Left hindlimb (tissue), 1 donor: Measurements from ENCODE around the gene SLC10A3.

Source experiments
- DNase-seq: peaks from one replicate; pipeline ENCODE4 v3.0.0-alpha.2; 2018

The SLC10A3 gene

DNA sequence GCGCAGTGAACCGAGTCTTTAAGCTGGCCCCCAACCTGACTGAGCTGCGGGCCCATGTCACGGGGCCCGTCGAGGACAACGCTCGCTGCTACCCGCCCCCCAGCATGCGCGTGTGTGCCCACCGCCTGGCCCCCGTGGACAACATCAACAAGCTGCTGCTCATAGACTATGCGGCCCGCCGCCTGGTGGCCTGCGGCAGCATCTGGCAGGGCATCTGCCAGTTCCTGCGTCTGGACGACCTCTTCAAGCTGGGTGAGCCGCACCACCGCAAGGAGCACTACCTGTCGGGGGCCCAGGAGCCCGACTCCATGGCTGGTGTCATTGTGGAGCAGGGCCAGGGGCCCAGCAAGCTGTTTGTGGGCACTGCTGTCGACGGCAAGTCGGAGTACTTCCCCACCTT lies 30.1 kb downstream of the SLC10A3 start:
- no peak for DNase-seq

DNA sequence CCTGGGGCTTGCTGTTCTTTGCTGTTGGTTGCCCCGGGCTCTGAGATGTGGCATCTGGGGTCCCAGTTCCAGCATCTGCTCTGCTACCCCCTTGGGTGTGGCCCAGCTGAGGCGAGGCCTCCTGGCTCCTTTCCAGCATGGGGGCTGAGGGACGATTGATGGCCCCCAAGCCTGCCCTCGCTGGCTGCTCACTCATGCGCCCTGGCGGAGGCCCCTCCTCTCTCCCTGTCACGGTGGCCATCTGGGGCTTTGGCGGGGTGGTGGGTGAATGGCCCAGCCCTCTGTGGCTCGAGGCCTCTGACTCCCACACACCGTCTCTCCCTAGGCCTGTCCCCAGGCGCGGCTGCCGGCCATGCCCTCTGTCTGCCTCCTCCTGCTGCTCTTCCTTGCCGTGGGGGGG lies 30.6 kb downstream of the SLC10A3 start:
- DNase-seq: no peak

DNA sequence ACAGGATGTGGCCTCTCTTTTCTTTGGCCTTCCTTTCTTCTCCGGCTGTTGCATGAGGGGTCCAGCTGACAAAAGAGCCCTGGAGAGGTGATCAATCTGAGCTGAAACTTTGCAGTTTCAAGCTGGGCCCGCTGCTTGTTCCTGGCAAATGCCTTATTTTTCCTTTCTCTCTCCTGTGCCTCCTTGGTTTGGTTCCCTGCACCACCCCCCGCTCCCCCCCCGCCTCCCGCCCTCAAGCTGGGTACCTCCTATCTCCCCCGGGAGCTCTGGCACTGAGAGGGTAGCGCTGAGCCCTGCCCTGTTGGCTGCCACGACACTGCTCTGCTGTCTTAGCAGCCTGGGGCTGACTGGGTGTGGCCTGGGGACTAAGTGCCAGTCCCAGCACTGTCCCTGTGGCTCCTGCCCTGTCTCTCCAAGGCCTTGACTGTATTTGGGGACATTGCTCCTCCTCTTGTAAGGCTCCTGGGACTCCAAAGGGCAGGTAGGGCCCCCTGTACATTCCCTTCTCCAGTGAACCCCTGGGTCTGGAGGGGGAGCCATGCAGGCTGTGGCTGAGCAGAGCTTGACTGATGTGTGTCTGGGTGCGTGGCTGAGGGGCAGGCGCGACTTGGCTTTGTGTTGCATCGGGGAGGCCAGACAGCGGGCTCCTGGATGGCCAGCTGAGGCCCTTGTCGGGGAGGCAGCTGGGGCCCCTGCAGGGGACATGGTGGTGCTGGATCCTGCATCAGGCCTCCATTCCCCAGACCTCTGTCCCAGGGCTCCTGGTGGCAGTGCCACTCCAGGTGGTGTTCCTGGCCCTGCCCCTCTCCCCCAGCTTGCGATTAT lies 31.3 kb downstream of the SLC10A3 start:
- DNase-seq: no peak

DNA sequence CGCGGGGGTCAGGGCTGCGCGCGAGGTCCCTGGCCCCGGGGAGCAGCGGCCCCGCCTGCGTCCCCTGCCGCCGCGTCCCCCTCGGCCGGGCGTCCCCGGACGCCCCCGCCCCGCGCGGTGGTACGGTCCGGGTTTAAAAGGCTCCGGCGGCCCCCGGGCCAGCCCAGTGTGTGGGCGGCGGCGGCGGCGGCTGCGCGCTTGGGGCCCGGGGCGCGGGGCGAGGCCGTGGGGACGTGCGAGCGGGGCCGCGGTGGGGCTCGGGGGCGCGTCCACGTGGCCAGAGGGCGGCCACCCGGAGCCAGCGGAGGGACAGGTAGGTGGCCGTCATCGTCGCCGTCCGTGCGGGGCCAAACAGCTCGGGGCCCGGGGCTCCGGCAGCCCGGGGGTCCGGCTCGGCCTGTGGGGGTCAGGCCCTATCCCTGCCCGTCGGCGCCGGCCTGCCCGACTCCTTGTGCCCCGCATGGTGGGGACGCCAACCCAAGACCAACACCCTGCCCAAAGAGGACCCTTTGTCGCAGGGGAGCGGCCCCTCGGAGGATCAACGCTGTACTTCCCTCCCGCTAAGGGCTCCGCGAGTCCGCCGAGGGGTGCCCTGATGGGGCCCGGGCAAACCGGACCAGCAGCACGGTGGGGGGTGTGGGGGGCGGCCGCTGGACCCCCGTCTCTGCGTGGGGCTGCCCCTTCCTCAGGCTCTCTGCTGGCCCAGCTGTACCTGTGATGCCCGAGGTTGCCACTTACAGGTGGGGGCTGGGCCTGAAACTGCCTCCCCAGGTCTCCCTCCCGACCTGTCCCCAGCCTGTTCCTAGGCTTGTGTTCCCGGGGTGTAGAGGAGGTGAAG lies 32.1 kb downstream of the SLC10A3 start, which contains the start of gene PLXNA3:
TSS of gene PLXNA3 (plus strand) at position 166 of the 838 bp plus-strand sequence. CDS start 1,903 bp downstream, outside the sequence.
- DNase-seq: no peak

DNA sequence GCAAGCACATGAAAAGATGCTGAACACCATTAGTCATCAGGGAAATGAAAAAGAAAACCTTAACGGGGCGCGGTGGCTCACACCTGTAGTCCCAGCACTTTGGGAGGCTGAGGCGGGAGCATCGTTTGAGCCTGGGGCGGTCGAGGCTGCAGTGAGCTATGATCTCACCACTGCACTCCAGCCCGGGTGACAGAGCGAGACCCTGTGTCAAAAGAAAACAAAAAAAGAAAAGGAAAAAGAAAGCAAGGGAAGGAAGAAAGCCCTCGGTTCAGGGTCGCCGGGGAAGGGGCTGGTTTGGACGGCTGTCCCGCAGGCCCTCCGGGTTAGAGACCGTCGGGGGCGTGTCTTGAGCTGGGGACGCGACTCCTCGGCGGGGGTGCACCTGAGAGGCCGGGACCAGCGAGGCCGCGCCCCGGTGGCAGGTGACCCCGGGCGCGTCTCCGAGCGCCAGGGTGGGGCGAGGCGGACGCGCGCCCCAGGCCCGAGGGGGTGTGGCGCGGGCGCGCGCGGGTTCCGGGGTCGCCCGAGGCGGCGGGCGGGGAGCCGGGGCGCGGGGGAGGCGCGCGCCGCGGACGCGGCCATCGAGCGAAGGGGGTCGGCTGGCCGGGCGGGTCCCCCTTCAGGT lies 32.8 kb downstream of the SLC10A3 start:
- DNase-seq: no peak

DNA sequence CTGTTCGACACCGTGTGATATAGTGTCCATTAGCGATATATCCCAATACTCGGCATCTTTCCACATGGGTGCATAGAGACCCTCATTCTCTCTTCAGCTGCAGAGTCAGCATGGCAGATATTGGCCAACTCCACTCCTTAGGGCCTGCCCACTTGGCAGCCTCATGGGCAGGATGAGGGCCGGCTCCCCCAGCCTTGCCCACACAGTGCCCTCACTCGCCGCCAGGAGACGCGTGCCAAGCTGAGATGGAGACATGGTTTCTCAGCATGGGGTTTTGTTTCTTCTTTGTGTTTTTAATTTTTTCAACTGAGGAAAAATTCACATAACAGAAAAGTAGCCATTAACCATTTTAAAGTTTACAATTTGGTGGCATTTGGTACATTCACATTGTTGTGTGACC lies 37.6 kb downstream of the SLC10A3 start:
- no peak for DNase-seq

DNA sequence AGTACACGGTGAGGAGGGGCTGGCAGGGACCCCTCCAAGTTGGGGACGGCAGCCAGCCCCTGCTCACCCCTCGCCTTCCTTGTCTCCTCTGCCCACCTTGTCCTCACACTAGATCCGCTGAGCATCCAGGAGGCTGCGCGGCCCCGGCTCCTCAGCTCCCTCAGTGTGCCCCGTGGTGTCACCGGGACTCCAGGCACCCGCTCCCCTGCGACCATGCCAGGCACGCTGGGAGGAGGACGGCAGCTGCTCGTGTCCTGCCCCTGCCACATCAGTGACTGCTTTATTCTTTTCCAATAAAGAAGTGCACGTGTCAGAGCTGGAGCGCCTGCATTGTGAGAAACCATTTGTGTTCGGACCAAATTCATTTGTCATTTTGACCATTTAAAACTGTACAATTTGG lies 40.1 kb downstream of the SLC10A3 start:
- DNase-seq: no peak

DNA sequence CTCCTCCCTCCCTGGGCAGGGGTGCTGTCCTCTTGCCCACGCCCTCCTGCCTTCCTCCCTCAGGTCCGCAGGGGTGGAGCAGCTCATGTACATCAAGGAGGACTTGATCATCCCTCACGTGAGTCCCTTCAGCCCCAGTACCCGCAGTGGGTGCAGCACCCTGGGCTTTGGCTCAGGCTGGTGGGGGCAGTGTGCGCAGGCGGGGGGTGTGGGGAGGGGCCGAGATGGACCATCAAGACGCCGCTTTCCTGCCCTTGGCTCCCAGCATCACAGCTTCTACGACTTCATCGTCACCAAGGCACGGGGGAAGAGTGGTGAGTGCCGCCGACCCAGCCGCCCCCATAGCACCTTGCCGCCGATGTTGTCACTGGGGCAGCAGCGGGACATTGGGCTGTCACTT lies 40.8 kb downstream of the SLC10A3 start:
- DNase-seq: no peak

DNA sequence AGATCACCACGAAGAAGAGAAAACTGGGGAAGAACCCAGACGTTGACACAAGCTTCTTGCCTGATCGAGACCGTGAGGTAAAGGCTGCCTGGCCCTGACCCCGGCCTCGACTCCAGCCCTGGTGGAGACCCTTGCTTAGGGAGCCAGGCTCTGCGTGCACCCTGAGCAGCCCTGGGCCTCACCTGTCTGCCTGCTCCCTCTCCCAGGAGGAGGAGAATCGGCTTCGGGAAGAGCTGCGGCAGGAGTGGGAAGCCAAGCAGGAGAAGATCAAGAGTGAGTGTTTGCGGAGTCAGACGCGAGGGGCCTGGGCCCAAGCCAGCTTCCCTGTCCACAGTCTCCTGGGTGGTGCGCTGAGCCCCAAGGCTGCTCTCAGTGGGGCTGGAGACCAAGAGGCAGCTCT lies 41.9 kb downstream of the SLC10A3 start:
- no peak for DNase-seq

DNA sequence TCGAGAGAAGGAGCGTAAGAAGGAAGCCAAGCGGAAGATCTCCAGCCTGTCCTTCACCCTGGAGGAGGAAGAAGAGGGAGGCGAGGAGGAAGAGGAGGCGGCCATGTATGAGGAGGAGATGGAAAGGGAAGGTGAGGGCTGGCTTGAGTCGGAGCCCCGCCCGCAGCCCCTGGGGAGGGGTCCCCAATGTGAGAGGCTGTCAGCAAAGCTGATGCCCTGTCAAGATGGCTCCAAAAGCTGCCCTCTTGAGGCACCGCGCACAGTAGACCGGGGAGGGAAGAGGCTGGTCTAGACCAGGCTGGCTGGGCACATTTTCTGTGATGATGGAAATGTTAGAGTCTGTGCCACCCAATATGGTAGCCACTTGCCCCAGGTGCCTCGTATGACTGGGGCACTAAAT lies 44.0 kb downstream of the SLC10A3 start:
- no peak for DNase-seq

DNA sequence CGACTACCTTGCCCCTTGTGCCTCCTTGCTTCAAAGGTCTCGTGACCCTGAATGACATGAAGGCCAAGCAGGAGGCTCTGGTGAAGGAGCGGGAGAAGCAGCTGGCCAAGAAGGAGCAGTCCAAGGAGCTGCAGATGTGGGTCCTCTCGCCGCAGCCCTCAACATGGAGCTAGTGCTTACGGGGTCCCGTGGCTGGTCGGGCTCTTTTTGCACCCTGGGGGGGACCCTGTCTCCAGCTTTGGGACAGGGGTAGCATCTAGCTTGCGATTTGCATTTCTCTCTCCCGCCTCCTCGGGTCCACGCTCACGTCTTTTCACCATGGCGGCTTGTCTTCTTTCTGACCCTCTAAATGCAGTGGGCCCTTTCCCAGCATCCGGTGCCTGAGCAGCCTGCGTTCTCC lies 44.7 kb downstream of the SLC10A3 start:
- no peak for DNase-seq

DNA sequence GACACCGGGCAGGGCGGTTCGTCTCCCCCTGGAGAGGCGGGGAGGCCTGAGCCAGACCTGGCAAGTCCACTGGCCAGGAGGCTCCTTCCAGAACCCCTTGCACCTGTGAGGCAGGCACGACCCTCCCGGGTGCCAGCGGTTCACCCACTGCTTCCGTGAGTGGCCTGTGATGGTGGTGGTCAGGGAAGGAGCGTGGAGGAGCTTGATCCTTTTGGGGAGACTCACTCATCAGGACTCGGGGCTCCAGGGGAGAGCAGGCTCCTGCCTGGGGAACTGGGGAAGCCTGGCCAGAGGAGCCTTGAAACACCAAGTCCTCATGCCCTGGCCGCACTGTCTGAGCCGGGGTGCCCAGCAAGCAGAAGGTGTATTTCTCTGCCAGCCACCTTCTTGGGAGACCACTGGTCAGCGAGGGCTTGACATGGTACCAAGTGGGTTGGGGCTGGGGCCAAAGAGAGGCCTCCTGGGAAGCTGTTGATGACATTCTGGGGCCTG lies 45.6 kb downstream of the SLC10A3 start:
- DNase-seq: no peak

DNA sequence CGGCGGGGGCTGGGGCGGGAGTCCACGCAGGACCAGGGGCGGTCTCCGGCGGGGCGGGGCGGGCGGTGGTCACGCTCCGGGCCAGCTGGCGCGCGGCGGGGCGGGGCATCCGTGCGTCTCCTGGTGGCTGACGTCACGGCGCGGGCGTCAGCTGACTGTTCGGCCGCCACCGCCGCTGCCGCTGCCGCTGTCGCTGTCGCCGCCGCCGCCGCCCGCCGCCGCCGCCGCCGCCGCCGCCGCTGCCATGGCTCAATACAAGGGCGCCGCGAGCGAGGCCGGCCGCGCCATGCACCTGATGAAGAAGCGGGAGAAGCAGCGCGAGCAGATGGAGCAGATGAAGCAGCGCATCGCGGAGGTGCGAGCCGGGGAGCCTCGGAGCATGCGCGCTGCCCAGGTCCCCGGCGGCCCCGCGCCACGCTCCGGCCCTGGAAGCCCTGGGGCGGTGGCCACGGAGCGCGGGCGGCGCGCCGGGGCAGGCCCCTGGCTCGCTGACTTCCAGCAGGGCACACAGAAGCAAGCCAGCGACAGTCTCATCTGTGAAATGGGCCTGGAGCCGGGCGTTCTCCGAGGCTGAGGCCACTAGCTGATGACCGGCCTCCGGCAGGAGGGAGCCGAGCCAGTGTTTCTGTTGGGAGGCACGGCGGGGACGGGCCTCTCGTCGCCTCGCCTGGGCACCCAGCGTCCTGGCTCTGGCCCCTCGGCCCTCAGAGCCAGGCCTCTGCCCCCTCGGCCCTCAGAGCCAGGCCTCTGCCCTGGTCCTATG lies 46.3 kb downstream of the SLC10A3 start, which contains the start of gene FAM50A:
TSS of gene FAM50A (plus strand) at position 150 of the 763 bp plus-strand sequence. CDS start at position 245, 95 bp downstream.
- peak; percentile 79 for DNase-seq

DNA sequence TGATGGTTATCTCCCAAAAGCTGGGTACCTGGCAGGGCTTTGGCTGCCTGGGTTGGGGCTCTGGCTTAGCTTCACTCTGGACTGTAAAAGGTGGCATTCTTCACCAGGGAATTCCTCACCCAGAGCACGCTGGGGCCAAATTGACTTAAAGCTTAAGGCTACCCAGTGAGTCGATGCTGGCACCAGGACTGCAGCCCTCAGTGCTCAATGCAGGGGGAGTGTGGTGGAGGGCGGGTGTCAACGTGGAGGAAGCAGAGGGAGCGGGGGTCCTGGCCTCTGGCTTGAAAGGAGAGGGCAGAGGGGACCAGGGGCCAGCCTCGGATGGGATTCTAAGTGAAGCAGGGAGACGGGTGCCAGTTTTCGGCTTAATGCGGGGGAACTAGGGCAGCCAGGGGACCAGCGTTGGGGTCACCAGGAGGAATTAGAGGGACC lies 46.9 kb downstream of the SLC10A3 start:
- DNase-seq: no peak

DNA sequence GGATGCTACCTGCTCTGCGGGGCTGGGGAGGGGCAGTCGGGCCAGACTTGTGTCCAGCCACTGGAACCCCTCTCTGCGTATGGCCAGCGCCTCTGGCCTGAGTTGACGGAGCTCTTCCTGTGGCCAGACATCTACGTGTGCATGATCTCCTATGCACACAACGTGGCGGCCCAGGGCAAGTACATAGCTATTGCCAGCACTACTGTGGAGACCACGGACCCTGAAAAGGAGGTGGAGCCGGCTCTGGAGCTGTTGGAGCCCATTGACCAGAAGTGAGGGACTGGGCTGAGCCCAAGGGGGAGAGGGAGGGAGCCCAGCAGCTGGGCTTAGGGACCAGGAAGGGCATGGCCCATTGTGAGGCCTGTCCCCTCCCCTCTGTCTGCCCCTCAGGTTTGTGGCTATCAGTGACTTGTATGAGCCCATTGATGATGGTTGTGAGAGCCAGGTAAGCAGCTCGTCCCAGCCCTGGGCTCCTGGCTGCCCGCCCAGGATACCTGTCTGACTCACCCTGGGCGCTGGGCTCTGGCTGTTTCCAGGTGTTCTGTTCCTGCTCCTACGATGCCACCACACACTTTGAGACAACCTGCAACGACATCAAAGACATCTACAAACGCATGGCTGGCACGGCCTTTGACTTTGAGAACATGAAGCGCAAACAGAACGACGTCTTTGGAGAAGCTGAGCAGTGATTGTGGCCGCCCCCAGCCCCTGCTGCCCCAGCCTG lies 48.3 kb downstream of the SLC10A3 start:
- DNase-seq: no peak

DNA sequence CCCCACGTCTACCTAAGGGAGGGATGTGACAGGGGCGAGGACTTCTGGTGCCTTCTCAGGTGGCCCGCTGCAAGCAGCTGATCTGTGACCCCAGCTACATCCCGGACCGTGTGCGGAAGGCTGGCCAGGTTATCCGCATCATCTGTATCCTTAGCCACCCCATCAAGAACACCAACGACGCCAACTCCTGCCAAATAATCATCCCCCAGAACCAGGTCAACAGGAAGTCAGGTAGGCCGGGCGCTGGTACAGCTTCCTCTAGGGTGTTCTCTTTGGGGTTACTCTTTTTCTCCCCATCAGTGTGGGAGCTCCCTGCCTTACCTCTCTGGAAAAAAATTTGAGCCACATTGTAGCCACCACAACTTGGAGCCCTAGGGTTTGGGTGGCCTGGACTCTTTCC lies 48.9 kb downstream of the SLC10A3 start:
- DNase-seq: no peak

DNA sequence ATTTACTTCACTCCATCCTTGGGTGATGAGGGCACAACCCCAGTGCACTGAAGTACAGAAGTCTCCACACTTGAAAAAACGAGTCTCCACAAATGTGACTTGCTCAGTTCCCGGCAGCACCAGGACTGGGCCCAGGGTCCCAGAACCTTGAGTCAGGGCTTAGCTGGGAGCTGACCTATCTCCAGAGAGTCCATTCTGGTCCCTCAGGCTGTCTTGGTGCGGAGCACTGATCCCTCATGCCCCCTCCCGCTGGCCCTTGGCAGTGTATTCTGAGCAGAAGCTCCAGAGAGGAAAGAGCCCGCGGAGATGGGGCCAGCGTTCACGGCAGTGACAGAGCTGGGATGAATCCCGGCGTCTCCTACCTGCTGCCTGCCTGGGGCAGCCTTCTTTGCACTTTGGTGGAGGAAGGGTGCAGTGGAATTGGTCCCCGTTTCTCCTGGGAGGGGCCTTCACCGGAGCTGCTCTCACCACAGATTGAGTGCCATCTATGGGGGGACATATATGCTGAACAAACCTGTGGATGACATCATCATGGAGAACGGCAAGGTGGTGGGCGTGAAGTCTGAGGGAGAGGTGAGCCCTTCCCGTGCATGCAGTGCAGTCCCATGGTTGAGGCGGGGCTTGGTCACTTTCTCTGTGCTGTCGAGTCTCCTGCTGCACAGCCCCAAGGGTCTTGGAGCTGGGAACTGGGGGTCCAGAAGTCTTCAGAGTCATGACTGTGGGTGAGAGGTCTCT lies 49.6 kb downstream of the SLC10A3 start:
- DNase-seq: peak; percentile 1

DNA sequence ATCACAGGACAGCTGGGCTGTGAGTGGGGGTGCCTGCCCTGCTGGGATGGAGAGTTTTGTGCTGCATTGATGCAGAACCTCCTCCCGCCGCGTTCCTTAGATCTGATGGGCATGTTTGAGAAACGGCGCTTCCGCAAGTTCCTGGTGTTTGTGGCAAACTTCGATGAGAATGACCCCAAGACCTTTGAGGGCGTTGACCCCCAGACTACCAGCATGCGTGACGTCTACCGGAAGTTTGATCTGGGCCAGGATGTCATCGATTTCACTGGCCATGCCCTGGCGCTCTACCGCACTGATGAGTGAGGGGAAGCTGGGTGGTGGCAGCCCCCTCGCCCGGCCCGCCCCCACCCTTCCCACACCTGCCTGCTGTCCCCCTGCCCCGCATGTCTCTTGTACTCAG lies 50.6 kb downstream of the SLC10A3 start:
- DNase-seq: no peak

DNA sequence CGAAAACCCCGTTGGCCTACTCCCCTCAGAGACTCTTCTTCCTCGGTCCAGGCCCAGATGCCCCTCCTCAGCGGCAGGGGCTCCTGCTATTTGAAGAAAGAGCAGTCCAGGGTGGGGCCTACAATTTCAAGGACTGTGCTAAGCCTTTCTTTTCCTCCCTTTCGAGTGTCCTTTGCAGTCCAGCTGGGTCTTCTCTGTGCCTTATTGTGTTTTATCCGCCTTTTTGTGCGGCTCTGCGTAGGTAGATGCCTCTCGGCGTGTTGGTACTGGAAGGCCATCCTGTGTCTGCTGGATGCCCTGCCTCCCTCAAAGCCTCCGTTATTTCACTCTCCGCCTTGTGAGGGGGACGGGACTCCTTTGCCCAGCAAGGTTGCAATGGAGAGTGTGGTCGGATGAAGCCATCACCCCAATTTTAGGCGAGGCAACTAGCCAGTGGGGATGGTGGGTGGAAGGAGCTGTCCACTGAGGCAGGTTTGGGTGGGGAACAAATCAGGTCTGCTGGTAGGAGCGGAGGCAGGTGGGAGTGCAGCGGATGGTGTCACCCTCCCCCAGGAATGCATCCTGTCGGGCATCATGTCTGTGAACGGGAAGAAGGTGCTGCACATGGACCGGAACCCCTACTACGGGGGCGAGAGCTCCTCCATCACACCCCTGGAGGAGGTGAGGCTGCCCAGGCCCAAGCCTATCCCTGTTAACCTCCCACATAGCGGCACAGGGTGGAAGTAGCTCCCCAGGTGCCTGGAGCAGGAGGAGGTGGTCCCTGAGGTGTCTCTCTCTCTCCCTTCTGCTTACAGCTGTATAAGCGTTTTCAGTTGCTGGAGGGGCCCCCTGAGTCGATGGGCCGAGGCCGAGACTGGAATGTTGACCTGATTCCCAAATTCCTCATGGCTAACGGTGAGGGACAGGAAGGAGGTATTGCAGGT lies 52.2 kb downstream of the SLC10A3 start:
- peak; percentile 8 for DNase-seq
